GM23338 (cell line): ENCODE measurements around the gene FOXP1. TPM values are rescaled to one million over a fixed set of nuclear protein-coding genes. Genes with fewer than 3 reads are reported as not detected.

Source experiments
- ATAC-seq: fragments of 200-7000 bp; cut with Tn5 transposase; 3 replicates; pipeline ENCODE4 v1.9.1; 2020
- DNase-seq: peaks from one replicate; pipeline ENCODE4 v3.0.0-alpha.2; 2015; ENCODE audit warnings: low spot score
- H2AFZ ChIP-seq: fragments of 200-600 bp; sonication (generic); 2 replicates; pipeline ENCODE4 v1.8.0; 2016; ENCODE audit warnings: antibody characterized with exemption, mild to moderate bottlenecking, moderate library complexity
- H3F3A ChIP-seq: fragments of 200-600 bp; sonication (generic); replicated peaks from 2 replicates; pipeline ENCODE4 v1.8.0; 2017; ENCODE audit warnings: antibody characterized with exemption, mixed run types, low read depth
- H3K27ac ChIP-seq: fragments of 200-600 bp; sonication (generic); 2 replicates; pipeline ENCODE4 v1.6.1; 2016; ENCODE audit warnings: low read depth
- H3K27me3 ChIP-seq: fragments of 200-600 bp; sonication (generic); 2 replicates; pipeline ENCODE4 v1.8.0; 2016; ENCODE audit warnings: mild to moderate bottlenecking, mixed run types, moderate library complexity; ENCODE audit not compliant: insufficient read depth
- H3K36me3 ChIP-seq: fragments of 200-600 bp; sonication (generic); 2 replicates; pipeline ENCODE4 v1.8.0; 2016; ENCODE audit warnings: mild to moderate bottlenecking; ENCODE audit not compliant: insufficient read depth
- H3K4me1 ChIP-seq: fragments of 200-600 bp; sonication (generic); 2 replicates; pipeline ENCODE4 v1.8.0; 2016; ENCODE audit warnings: mild to moderate bottlenecking, moderate library complexity; ENCODE audit not compliant: insufficient read depth
- H3K4me2 ChIP-seq: fragments of 200-600 bp; sonication (generic); 2 replicates; pipeline ENCODE4 v1.7.1; 2017; ENCODE audit warnings: mixed run types
- H3K4me3 ChIP-seq: fragments of 200-600 bp; sonication (generic); 2 replicates; pipeline ENCODE4 v1.6.1; 2016; ENCODE audit warnings: mixed run types
- H3K79me2 ChIP-seq: fragments of 200-600 bp; sonication (generic); replicated peaks from 2 replicates; pipeline ENCODE4 v1.8.0; 2017; ENCODE audit warnings: mild to moderate bottlenecking; ENCODE audit not compliant: insufficient read depth
- H3K9me2 ChIP-seq: fragments of 200-600 bp; sonication (generic); 2 replicates; pipeline ENCODE4 v1.8.0; 2017; ENCODE audit not compliant: insufficient read depth
- H4K20me1 ChIP-seq: fragments of 200-600 bp; sonication (generic); replicated peaks from 2 replicates; pipeline ENCODE4 v1.8.0; 2017; ENCODE audit warnings: mild to moderate bottlenecking; ENCODE audit not compliant: insufficient read depth
- H3K27ac Mint-ChIP-seq: 2 replicates; pipeline ENCODE4 v1.8.0; 2020; ENCODE audit warnings: inconsistent platforms, mild to moderate bottlenecking, moderate library complexity, mixed read lengths
- H3K27me3 Mint-ChIP-seq: 3 replicates; pipeline ENCODE4 v1.8.0; 2022; ENCODE audit warnings: low read depth, mild to moderate bottlenecking, moderate library complexity, mixed read lengths, inconsistent platforms; ENCODE audit not compliant: insufficient read depth, poor library complexity
- H3K36me3 Mint-ChIP-seq: 3 replicates; pipeline ENCODE4 v1.8.0; 2021; ENCODE audit warnings: low read depth, mild to moderate bottlenecking, inconsistent platforms, moderate library complexity, mixed read lengths
- H3K4me1 Mint-ChIP-seq: 3 replicates; pipeline ENCODE4 v1.8.0; 2020; ENCODE audit warnings: mild to moderate bottlenecking, inconsistent platforms, mixed read lengths
- H3K4me3 Mint-ChIP-seq: 3 replicates; pipeline ENCODE4 v1.8.0; 2021; ENCODE audit warnings: moderate library complexity, mild to moderate bottlenecking, inconsistent platforms, mixed read lengths
- H3K9me3 Mint-ChIP-seq: 3 replicates; pipeline ENCODE4 v1.8.0; 2020; ENCODE audit warnings: moderate library complexity, mild to moderate bottlenecking, inconsistent platforms, mixed read lengths
- CREB1 ChIP-seq: fragments of 250-450 bp; sonication (Bioruptor Pico); IDR thresholded peaks from 2 replicates; pipeline ENCODE4 v1.5.0; 2020; ENCODE audit warnings: low read depth, mild to moderate bottlenecking, moderate library complexity
- CTCF ChIP-seq, 2 experiments: fragments of 200-600 bp in 1 of 2; sonication (generic) in 1 of 2; conservative IDR thresholded peaks; 2 replicates each; pipeline versions ENCODE4 v1.5.1 to v1.6.1; 2016 to 2017; ENCODE audit warnings: antibody characterized with exemption in 2 of 2, low read depth in 2 of 2, mild to moderate bottlenecking in 2 of 2, moderate library complexity in 1 of 2
- EZH2 ChIP-seq: fragments of 200-600 bp; sonication (generic); IDR thresholded peaks from one replicate; pipeline ENCODE4 v1.8.0; 2017; ENCODE audit warnings: antibody characterized with exemption, mild to moderate bottlenecking, low read depth; ENCODE audit not compliant: unreplicated experiment
- NANOG ChIP-seq: IDR thresholded peaks from 2 replicates; pipeline ENCODE4 v1.6.1; 2016; ENCODE audit warnings: antibody characterized with exemption, borderline replicate concordance
- ZNF114 ChIP-seq: fragments of 250-450 bp; sonication (Bioruptor Pico); IDR thresholded peaks from 2 replicates; pipeline ENCODE4 v1.5.0; 2020; ENCODE audit warnings: mild to moderate bottlenecking, moderate library complexity
- ZNF331 ChIP-seq: fragments of 250-450 bp; sonication (Bioruptor Pico); IDR thresholded peaks from 2 replicates; pipeline ENCODE4 v1.5.0; 2020; ENCODE audit warnings: low read depth, mild to moderate bottlenecking, moderate library complexity
- polyA plus RNA-seq: library from polyadenylated mRNA; unstranded; fragments of >200 nt; fragmentation: Nextera tagmentation; extraction: Ambion mirVana; gene quantifications from 2 replicates; pipeline ENCODE4 v1.2.1, GENCODE V29; 2016
- total RNA-seq: library from RNA; depleted of rRNA; stranded (reverse); fragments of >200 nt; shearing (Covaris generic); gene quantifications from 2 replicates; pipeline ENCODE4 v1.2.3, GENCODE V29; 2014
- TF ChIP-seq, protein P1 (sequence below): IDR thresholded peaks from 2 replicates; pipeline ENCODE4 v1.6.1; 2016; ENCODE audit warnings: antibody characterized with exemption
- TF ChIP-seq, protein P2 (sequence below): IDR thresholded peaks from one replicate; pipeline ENCODE4 v1.6.1; 2018; ENCODE audit warnings: antibody characterized with exemption; ENCODE audit not compliant: unreplicated experiment

Gene FOXP1
- total and polyA plus RNA-seq, 2 experiments from 2014 or later, result 32.9 to 35.5 TPM

GRCh38 chr3:71559021-71559420 is 24.5 kb downstream of the FOXP1 start (continued):
- TF ChIP-seq, protein P1, sequence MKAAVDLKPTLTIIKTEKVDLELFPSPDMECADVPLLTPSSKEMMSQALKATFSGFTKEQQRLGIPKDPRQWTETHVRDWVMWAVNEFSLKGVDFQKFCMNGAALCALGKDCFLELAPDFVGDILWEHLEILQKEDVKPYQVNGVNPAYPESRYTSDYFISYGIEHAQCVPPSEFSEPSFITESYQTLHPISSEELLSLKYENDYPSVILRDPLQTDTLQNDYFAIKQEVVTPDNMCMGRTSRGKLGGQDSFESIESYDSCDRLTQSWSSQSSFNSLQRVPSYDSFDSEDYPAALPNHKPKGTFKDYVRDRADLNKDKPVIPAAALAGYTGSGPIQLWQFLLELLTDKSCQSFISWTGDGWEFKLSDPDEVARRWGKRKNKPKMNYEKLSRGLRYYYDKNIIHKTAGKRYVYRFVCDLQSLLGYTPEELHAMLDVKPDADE, result no peak
- TF ChIP-seq EZH2 (no peak), NANOG (no peak), CTCF (conservative IDR thresholded peaks at IDR 0.05; ENCODE audit: low read depth in 2 of 2) (no peak), ZNF331 (CRISPR knock-in tag) (no peak)
- TF ChIP-seq, protein P2, sequence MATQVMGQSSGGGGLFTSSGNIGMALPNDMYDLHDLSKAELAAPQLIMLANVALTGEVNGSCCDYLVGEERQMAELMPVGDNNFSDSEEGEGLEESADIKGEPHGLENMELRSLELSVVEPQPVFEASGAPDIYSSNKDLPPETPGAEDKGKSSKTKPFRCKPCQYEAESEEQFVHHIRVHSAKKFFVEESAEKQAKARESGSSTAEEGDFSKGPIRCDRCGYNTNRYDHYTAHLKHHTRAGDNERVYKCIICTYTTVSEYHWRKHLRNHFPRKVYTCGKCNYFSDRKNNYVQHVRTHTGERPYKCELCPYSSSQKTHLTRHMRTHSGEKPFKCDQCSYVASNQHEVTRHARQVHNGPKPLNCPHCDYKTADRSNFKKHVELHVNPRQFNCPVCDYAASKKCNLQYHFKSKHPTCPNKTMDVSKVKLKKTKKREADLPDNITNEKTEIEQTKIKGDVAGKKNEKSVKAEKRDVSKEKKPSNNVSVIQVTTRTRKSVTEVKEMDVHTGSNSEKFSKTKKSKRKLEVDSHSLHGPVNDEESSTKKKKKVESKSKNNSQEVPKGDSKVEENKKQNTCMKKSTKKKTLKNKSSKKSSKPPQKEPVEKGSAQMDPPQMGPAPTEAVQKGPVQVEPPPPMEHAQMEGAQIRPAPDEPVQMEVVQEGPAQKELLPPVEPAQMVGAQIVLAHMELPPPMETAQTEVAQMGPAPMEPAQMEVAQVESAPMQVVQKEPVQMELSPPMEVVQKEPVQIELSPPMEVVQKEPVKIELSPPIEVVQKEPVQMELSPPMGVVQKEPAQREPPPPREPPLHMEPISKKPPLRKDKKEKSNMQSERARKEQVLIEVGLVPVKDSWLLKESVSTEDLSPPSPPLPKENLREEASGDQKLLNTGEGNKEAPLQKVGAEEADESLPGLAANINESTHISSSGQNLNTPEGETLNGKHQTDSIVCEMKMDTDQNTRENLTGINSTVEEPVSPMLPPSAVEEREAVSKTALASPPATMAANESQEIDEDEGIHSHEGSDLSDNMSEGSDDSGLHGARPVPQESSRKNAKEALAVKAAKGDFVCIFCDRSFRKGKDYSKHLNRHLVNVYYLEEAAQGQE, result no peak

- no peaks in the 10 kb centered on the region for H3K79me2 ChIP-seq
Measured at GRCh38 chr3:71554649-71555048, 28.9 kb downstream of the FOXP1 start.

More at GRCh38 chr3:71554649-71555048, 28.9 kb downstream of the FOXP1 start:
- Mint-ChIP-seq H3K27ac (no peak overlapping the region), H3K4me1 (no peaks in the 10 kb centered on the region; the same call in 1 of the 3 replicates), H3K36me3 (peaks cover under 1% of the 10 kb centered on the region; the same call in 1 of the 3 replicates), H3K4me3 (no peak overlapping the region), H3K27me3 (peaks cover 1% of the 10 kb centered on the region), H3K9me3 (no peaks in the 10 kb centered on the region)
- H2AFZ ChIP-seq, result no peak overlapping the region
- no peak overlapping the region for H3K4me3 ChIP-seq
- DNase-seq, result no peak
- H3K27me3 ChIP-seq, result no peaks in the 10 kb centered on the region
- ATAC-seq, result no peak
- no peaks in the 10 kb centered on the region for H3K36me3 ChIP-seq
- TF ChIP-seq CREB1 (CRISPR knock-in tag) (no peak), ZNF331 (CRISPR knock-in tag) (no peak), ZNF114 (CRISPR knock-in tag) (no peak)
- H3K4me2 ChIP-seq, result no peak overlapping the region
- no peaks in the 10 kb centered on the region for H4K20me1 ChIP-seq
- H3K27ac ChIP-seq, result no peak overlapping the region
- no peaks in the 10 kb centered on the region for H3K9me2 ChIP-seq
- no peaks in the 10 kb centered on the region for H3K4me1 ChIP-seq
- no peaks in the 10 kb centered on the region for H3F3A ChIP-seq
